K562 (cell line): ENCODE measurements around the gene OR52A5. TPM values are rescaled to one million over a fixed set of nuclear protein-coding genes. Genes with fewer than 3 reads are reported as not detected.
"Not testable (repeated sequence)": the region's sequence is repeated elsewhere in the genome, so short reads cannot be mapped to it uniquely, and the experiment has no call there.

ENCODE experiments used
- ATAC-seq: fragments of 200-7000 bp; cut with Tn5 transposase; 3 replicates; pipeline ENCODE4 v1.9.1; 2020; ENCODE audit warnings: moderate library complexity
- BruUV-seq: library from RNA; stranded (reverse); fragments of 400-500 nt; replicated peaks from 2 replicates; lab custom pipeline; 2021; lab: Mats Ljungman, UMichigan
- CTCF ChIA-PET: fragments of 300-600 bp; formaldehyde crosslinking; extraction: SDS; loops from one replicate; lab custom pipeline; 2021; ENCODE audit warnings: low intra/inter-chr PET ratio; lab: Yijun Ruan, JAX
- POLR2A ChIA-PET: fragments of 300-600, 350-650 bp; sonication (Branson Sonifier 250); formaldehyde crosslinking; extraction: SDS; loops from one replicate; lab custom pipeline; 2021; ENCODE audit warnings: antibody characterized with exemption, inconsistent platforms; lab: Yijun Ruan, JAX
- DNase-seq, 4 experiments: peaks; one replicate each; pipeline versions ENCODE4 v3.0.0 to v3.0.0-alpha.2; 2011 to 2018; ENCODE audit warnings: low spot score in 3 of 4, mixed read lengths in 3 of 4; ENCODE audit errors: extremely low read depth in 1 of 4
- FAIRE-seq: peaks from 2 replicates; lab custom pipeline; 2011; peaks lifted over from hg19 to GRCh38; lab: Jason Lieb, UNC
- H2AFZ ChIP-seq: 2 replicates; pipeline ENCODE4 v1.6.0; 2011; ENCODE audit warnings: low read depth, low read length, control low read depth, inconsistent platforms
- H3K27ac ChIP-seq: fragments of 200-600 bp; 3 replicates; pipeline ENCODE4 v1.8.0; 2011; ENCODE audit warnings: low read depth, mild to moderate bottlenecking, control low read depth, inconsistent platforms, low read length, moderate library complexity, mixed read lengths; ENCODE audit errors: extremely low read depth
- H3K27me3 ChIP-seq, 2 experiments: fragments of 300-600 bp in 1 of 2; 2 replicates in 1 of 2; 3 replicates in 1 of 2; pipeline versions ENCODE4 v1.6.0 to v1.8.0; 2011; ENCODE audit warnings: inconsistent platforms in 2 of 2, low read length in 2 of 2, mild to moderate bottlenecking in 1 of 2, mixed read lengths in 1 of 2, moderate library complexity in 1 of 2; ENCODE audit not compliant: control insufficient read depth in 2 of 2, insufficient read depth in 2 of 2
- H3K36me3 ChIP-seq: fragments of 300-600 bp; 3 replicates; pipeline ENCODE4 v1.8.0; 2011; ENCODE audit warnings: mild to moderate bottlenecking, low read length, inconsistent platforms; ENCODE audit not compliant: control insufficient read depth, insufficient read depth
- H3K4me1 ChIP-seq, 2 experiments: fragments of 200-600 bp in 1 of 2; replicated peaks in 1 of 2; 2 replicates in 1 of 2; 3 replicates in 1 of 2; pipeline versions ENCODE4 v1.5.1 to v1.8.0; 2011; ENCODE audit warnings: inconsistent platforms in 2 of 2, low read length in 2 of 2, mild to moderate bottlenecking in 1 of 2, mixed read lengths in 1 of 2, moderate library complexity in 1 of 2; ENCODE audit not compliant: control insufficient read depth in 2 of 2, insufficient read depth in 2 of 2
- H3K4me2 ChIP-seq: 2 replicates; pipeline ENCODE4 v1.6.1; 2011; ENCODE audit warnings: low read length, control low read depth, inconsistent platforms, mixed read lengths; ENCODE audit not compliant: insufficient read depth
- H3K4me3 ChIP-seq: fragments of 200-600 bp; sonication (generic), shearing (Covaris generic); 2 replicates; pipeline ENCODE4 v1.5.1; 2016; ENCODE audit warnings: control low read depth, inconsistent platforms
- H3K79me2 ChIP-seq: fragments of 200-600 bp; 3 replicates; pipeline ENCODE4 v1.8.0; 2011; ENCODE audit warnings: low read length, inconsistent platforms; ENCODE audit not compliant: control insufficient read depth, insufficient read depth
- H3K9ac ChIP-seq, 2 experiments: 2 replicates each; pipeline versions ENCODE4 v1.6.0 to v1.6.1; 2011; ENCODE audit warnings: low read depth in 2 of 2, low read length in 2 of 2, control low read depth in 1 of 2, inconsistent platforms in 1 of 2, mild to moderate bottlenecking in 1 of 2, mixed read lengths in 1 of 2; ENCODE audit not compliant: insufficient read depth in 1 of 2
- H3K9me1 ChIP-seq: one replicate; pipeline ENCODE4 v1.6.0; 2011; ENCODE audit warnings: inconsistent platforms, mild to moderate bottlenecking, low read length, moderate library complexity; ENCODE audit not compliant: control insufficient read depth, insufficient read depth
- H3K9me3 ChIP-seq: replicated peaks from 2 replicates; pipeline ENCODE4 v1.5.1; 2011; ENCODE audit warnings: low read depth, low read length, inconsistent platforms; ENCODE audit not compliant: control insufficient read depth, insufficient read depth
- H4K20me1 ChIP-seq: replicated peaks from 2 replicates; pipeline ENCODE4 v1.6.1; 2011; ENCODE audit warnings: low read length, inconsistent platforms, mixed read lengths; ENCODE audit not compliant: control insufficient read depth, insufficient read depth
- MTF1 ChIP-seq: fragments of 250-450 bp; sonication (Bioruptor Pico); IDR thresholded peaks from 2 replicates; pipeline ENCODE4 v1.9.0; 2021; ENCODE audit warnings: moderate library complexity, mild to moderate bottlenecking, inconsistent platforms, borderline replicate concordance
- WGBS: fragments of 100-300 bp; shearing (Covaris generic); methylation state at CpG from one replicate; pipeline ENCODE4 v1.1.6; 2016; ENCODE audit warnings: low coverage, mixed read lengths; ENCODE audit not compliant: insufficient coverage; ENCODE audit errors: missing lambda C conversion rate; 5-methylcytosine and 5-hydroxymethylcytosine counted together
- in situ Hi-C: fragments of 300-500 bp; cut with MboI; formaldehyde crosslinking; loops from 4 replicates; pipeline ENCODE4 v1.15.0; 2018; ENCODE audit warnings: inconsistent platforms, mixed read lengths
- intact Hi-C: fragments of 100-400 bp; cut with micrococcal nuclease; formaldehyde crosslinking; loops from 2 replicates; pipeline ENCODE4 v1.14.2; 2022
- polyA plus RNA-seq, 8 experiments: library from polyadenylated mRNA; depleted of rRNA in 4 of 8; stranded (reverse) in 5 of 8; unstranded in 3 of 8; fragments of >200 nt; fragmentation: Nextera tagmentation in 2 of 8; fragmentation: Illumina TruSeq in 1 of 8; extraction: Ambion mirVana in 2 of 8; extraction: Trizol in 1 of 8; gene quantifications; 2 replicates each; pipeline versions ENCODE4 v1.2.1 to v1.2.3, GENCODE V29; 2011 to 2014; ENCODE audit warnings: inconsistent platforms in 1 of 8, missing spikeins in 1 of 8
- total RNA-seq, 7 experiments: library from RNA; depleted of rRNA in 6 of 7; stranded (reverse); fragments of >200 nt in 6 of 7; fragmentation: Illumina TruSeq in 2 of 7; extraction: Trizol in 2 of 7; gene quantifications; 2 replicates each; pipeline versions ENCODE4 v1.2.1 to v1.2.3, GENCODE V29; 2011 to 2021; ENCODE audit warnings: low replicate concordance in 1 of 7
- TF ChIP-seq, protein P1 (sequence below), 2 experiments: IDR thresholded peaks in 1 of 2; conservative IDR thresholded peaks in 1 of 2; 2 replicates each; pipeline ENCODE4 v1.6.1; 2016; ENCODE audit warnings: low read depth in 2 of 2, mild to moderate bottlenecking in 1 of 2, missing compliant biosample characterization in 1 of 2, missing genetic modification characterization in 1 of 2, moderate library complexity in 1 of 2

The OR52A5 gene
- total and polyA plus RNA-seq, 9 of the 15 experiments (the other 6 are each of a cell fraction or from before 2014, with no cell fraction given) = 0.04 to 1.1 (median 0.94) TPM; not detected in 6

DNA sequence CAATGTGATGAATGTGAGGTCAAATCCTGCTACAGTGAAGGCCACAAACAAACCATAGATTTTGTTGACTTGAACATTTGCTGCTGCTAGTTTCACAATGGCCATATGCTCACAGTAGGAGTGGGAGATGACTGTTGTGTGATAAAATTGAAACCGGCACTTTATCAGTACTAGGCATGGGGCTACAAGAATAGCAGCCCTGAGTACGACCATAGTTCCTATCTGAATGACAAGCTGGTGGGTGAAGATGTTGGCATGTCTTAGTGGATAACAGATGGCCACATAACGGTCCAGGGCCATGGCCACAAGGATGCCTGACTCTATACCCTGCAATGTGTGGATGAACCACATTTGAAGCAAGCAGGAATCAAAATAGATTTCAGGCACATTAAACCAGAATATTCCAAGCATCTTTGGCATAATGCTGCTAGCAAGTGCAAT lies 13.6 kb upstream of the OR52A5 start (continued):
- TF ChIP-seq, protein P1, sequence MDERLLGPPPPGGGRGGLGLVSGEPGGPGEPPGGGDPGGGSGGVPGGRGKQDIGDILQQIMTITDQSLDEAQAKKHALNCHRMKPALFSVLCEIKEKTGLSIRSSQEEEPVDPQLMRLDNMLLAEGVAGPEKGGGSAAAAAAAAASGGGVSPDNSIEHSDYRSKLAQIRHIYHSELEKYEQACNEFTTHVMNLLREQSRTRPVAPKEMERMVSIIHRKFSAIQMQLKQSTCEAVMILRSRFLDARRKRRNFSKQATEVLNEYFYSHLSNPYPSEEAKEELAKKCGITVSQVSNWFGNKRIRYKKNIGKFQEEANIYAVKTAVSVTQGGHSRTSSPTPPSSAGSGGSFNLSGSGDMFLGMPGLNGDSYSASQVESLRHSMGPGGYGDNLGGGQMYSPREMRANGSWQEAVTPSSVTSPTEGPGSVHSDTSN (CRISPR knock-in tag; IDR thresholded peaks at IDR 0.05; ENCODE audit: low read depth) = no peak
- TF ChIP-seq, protein P1 (tag; conservative IDR thresholded peaks at IDR 0.05; ENCODE audit: low read depth) = peak; percentile 77
- TF ChIP-seq MTF1 (CRISPR knock-in tag) = no peak

DNA sequence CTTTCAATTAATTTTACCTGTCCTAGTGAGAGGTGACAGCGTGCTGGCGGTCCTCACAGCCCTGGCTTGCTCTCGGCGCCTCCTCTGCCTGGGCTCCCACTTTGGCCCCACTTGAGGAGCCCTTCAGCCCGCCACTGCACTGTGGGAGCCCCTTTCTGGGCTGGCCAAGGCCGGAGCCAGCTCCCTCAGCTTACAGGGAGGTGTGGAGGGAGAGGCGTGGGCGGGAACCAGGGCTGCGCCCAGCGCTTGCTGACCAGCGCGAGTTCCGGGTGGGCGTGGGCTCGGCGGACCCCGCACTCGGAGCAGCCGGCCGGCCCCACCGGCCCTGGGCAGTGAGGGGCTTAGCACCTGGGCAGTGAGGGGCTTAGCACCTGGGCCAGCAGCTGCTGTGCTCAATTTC lies 6.0 kb upstream of the OR52A5 start:
- H3K9me3 ChIP-seq, ATAC-seq, H3K4me1 ChIP-seq, H3K4me3 ChIP-seq, H4K20me1 ChIP-seq, intact Hi-C loops, H3K79me2 ChIP-seq, BruUV-seq, H3K27ac ChIP-seq, H3K27me3 ChIP-seq, FAIRE-seq, H2AFZ ChIP-seq, CTCF ChIA-PET, H3K36me3 ChIP-seq, H3K9ac ChIP-seq, in situ Hi-C loops, H3K9me1 ChIP-seq, H3K4me2 ChIP-seq, DNase-seq: not testable (repeated sequence)
- POLR2A ChIA-PET = interaction anchor here (0.8 to 1.6 kb wide), 4 partner anchors 9 to 15 kb away, joined by 3 to 8 read pairs (median 4); no protein-coding TSS in a partner anchor
- 85% methylated on average over 12 of the region's 21 CpGs for WGBS
